OCI-LY3 (cell line): ENCODE results near the gene PDCD2.

Experiments used
- EZH2phosphoT487 ChIP-seq: fragments of 200-600 bp; shearing (Covaris generic); IDR thresholded peaks from 2 replicates; pipeline ENCODE4 v1.6.1; 2018; ENCODE audit warnings: antibody characterized with exemption, mixed run types, low read depth
- TF ChIP-seq, protein P1 (sequence below): fragments of 200-600, 300-600 bp; sonication (generic); IDR thresholded peaks from 2 replicates; pipeline ENCODE4 v1.5.1; 2014; ENCODE audit warnings: antibody characterized with exemption, low read length, low read depth

DNA sequence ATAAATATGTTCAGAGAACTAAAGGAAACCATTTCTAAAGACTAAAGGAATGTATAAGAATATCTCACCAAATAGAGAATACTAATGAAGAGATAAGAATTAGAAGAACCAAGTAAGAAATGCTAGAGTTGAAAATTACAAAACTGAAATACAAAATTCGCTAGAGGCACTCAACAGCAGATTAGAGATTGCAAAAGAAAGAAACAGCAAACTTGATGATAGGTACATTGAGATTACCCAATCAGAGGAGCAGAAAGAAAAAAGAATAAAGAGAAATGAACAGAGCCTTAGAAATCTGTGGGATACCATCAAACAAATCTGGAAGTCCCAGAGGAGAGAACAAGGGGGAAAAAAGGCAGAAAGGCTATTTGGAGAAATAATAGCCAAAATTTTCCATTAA lies 6.3 kb upstream of the PDCD2 start:
- TF ChIP-seq, protein P1, sequence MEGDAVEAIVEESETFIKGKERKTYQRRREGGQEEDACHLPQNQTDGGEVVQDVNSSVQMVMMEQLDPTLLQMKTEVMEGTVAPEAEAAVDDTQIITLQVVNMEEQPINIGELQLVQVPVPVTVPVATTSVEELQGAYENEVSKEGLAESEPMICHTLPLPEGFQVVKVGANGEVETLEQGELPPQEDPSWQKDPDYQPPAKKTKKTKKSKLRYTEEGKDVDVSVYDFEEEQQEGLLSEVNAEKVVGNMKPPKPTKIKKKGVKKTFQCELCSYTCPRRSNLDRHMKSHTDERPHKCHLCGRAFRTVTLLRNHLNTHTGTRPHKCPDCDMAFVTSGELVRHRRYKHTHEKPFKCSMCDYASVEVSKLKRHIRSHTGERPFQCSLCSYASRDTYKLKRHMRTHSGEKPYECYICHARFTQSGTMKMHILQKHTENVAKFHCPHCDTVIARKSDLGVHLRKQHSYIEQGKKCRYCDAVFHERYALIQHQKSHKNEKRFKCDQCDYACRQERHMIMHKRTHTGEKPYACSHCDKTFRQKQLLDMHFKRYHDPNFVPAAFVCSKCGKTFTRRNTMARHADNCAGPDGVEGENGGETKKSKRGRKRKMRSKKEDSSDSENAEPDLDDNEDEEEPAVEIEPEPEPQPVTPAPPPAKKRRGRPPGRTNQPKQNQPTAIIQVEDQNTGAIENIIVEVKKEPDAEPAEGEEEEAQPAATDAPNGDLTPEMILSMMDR, result no peak
- no peak for TF ChIP-seq EZH2phosphoT487
